Measurements from ENCODE around the gene DHRS11. TPM values are rescaled to one million over a fixed set of nuclear protein-coding genes. Genes with fewer than 3 reads are reported as not detected.
A peak's percentile ranks its signal among the peaks of the same experiment; 100 is the strongest.

The DHRS11 gene
- total RNA-seq, 2 experiments from 2014 or later, result 2.9 to 4.0 TPM

GRCh38 chr17:36583787-36584186, 7.9 kb upstream of the DHRS11 start:
- no peak overlapping the region for H3K27ac Mint-ChIP-seq
- Histone ChIP-seq H3K9me3 (ENCODE audit: control insufficient read depth in 1 of 2, insufficient read depth in 1 of 2, low read length in 2 of 2) (no peaks in the 10 kb centered on the region), H3K27me3 (ENCODE audit: control insufficient read depth in 1 of 2, insufficient read depth in 2 of 2, low read length in 2 of 2) (no peaks in the 10 kb centered on the region), H3K36me3 (ENCODE audit: insufficient read depth, low read length) (peaks cover 91% of the 10 kb centered on the region), H3K4me1 (ENCODE audit: insufficient read depth, low read length) (no peaks in the 10 kb centered on the region), H3K27ac (ENCODE audit: low read depth in 1 of 2, low read length in 2 of 2) (no peak overlapping the region), H3K4me3 (ENCODE audit: low read length) (no peak overlapping the region)
- no peak overlapping the region for H3K4me3 Mint-ChIP-seq
- peaks cover 4% of the 10 kb centered on the region for H3K4me1 Mint-ChIP-seq (ENCODE audit: low read depth)
- TF ChIP-seq, protein P1, sequence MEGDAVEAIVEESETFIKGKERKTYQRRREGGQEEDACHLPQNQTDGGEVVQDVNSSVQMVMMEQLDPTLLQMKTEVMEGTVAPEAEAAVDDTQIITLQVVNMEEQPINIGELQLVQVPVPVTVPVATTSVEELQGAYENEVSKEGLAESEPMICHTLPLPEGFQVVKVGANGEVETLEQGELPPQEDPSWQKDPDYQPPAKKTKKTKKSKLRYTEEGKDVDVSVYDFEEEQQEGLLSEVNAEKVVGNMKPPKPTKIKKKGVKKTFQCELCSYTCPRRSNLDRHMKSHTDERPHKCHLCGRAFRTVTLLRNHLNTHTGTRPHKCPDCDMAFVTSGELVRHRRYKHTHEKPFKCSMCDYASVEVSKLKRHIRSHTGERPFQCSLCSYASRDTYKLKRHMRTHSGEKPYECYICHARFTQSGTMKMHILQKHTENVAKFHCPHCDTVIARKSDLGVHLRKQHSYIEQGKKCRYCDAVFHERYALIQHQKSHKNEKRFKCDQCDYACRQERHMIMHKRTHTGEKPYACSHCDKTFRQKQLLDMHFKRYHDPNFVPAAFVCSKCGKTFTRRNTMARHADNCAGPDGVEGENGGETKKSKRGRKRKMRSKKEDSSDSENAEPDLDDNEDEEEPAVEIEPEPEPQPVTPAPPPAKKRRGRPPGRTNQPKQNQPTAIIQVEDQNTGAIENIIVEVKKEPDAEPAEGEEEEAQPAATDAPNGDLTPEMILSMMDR (IDR thresholded peaks at IDR 0.05), result no peak
- intact Hi-C loops (cut with DNase I, micrococcal nuclease), result no loop called here
- POLR2A ChIA-PET, result interaction anchor here (0.6 kb wide), 1 partner anchor 78 kb away, joined by 3 read pairs; no protein-coding TSS in a partner anchor
- H3K36me3 Mint-ChIP-seq (ENCODE audit: low read depth), result peaks cover 88% of the 10 kb centered on the region
- ATAC-seq (ENCODE audit: poor library complexity), result no peak
- CTCF ChIA-PET, result no interaction called here
- DNase-seq, result no peak
- no peaks in the 10 kb centered on the region for H3K27me3 Mint-ChIP-seq
- no peaks in the 10 kb centered on the region for H3K9me3 Mint-ChIP-seq

- Histone ChIP-seq H3K27ac (ENCODE audit: low read depth in 1 of 2, low read length in 2 of 2) (no peak overlapping the region), H3K27me3 (ENCODE audit: control insufficient read depth in 1 of 2, insufficient read depth in 2 of 2, low read length in 2 of 2) (no peaks in the 10 kb centered on the region), H3K9me3 (ENCODE audit: control insufficient read depth in 1 of 2, insufficient read depth in 1 of 2, low read length in 2 of 2) (no peaks in the 10 kb centered on the region), H3K36me3 (ENCODE audit: insufficient read depth, low read length) (peaks cover 78% of the 10 kb centered on the region), H3K4me1 (ENCODE audit: insufficient read depth, low read length) (peaks cover under 1% of the 10 kb centered on the region), H3K4me3 (ENCODE audit: low read length) (no peak overlapping the region)
- Mint-ChIP-seq H3K36me3 (ENCODE audit: low read depth) (peaks cover 88% of the 10 kb centered on the region), H3K27me3 (no peaks in the 10 kb centered on the region), H3K4me1 (ENCODE audit: low read depth) (peaks cover 15% of the 10 kb centered on the region), H3K4me3 (no peak overlapping the region), H3K27ac (no peak overlapping the region), H3K9me3 (no peaks in the 10 kb centered on the region)
- CTCF ChIA-PET, result interaction anchor here (1.2 kb wide), 1 partner anchor 16 kb away, joined by 3 read pairs; no protein-coding TSS in a partner anchor
- no peak for ATAC-seq (ENCODE audit: poor library complexity)
- DNase-seq, result no peak
- POLR2A ChIA-PET, result no interaction called here
- TF ChIP-seq, protein P1 (IDR thresholded peaks at IDR 0.05), result no peak
- intact Hi-C loops (cut with DNase I, micrococcal nuclease), result no loop called here
Observed at GRCh38 chr17:36586138-36586537, 5.5 kb upstream of the DHRS11 start.

DNA sequence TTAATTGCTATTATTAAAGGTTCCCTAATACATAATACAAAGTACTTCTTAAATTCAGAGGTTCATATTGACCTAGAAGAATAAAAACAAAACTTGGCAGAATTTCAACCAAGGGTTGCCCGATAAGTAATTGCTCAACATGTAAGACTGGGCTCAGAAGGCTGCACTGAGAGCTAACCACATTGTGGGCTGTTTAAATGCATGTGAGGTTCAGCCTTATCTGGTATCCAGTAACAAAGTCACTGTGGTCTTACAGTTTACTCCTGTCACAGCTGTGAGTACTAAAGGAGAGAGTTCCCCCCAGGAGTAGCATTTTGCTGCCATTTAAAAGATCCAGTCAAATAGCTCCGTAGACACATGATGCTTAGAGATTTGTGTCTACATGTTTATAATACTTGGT, 1.6 kb upstream of the DHRS11 start:
- CTCF ChIA-PET, result interaction anchor here (1.3 kb wide), 1 partner anchor 13 kb away, joined by 4 read pairs; no protein-coding TSS in a partner anchor
- POLR2A ChIA-PET, result interaction anchor here (0.8 to 1.4 kb wide), 2 partner anchors 11 to 104 kb away, joined by 3 read pairs; partner anchors contain the start of genes MRM1 and ZNHIT3
- DNase-seq, result no peak

More for the DNA sequence above, 1.6 kb upstream of the DHRS11 start:
- Histone ChIP-seq H3K36me3 (ENCODE audit: insufficient read depth, low read length) (peaks cover 43% of the 10 kb centered on the region), H3K9me3 (ENCODE audit: control insufficient read depth in 1 of 2, insufficient read depth in 1 of 2, low read length in 2 of 2) (no peaks in the 10 kb centered on the region), H3K4me1 (ENCODE audit: insufficient read depth, low read length) (peaks cover 18% of the 10 kb centered on the region), H3K27ac (ENCODE audit: low read depth in 1 of 2, low read length in 2 of 2) (no peak overlapping the region), H3K27me3 (ENCODE audit: control insufficient read depth in 1 of 2, insufficient read depth in 2 of 2, low read length in 2 of 2) (no peaks in the 10 kb centered on the region), H3K4me3 (ENCODE audit: low read length) (no peak overlapping the region)
- Mint-ChIP-seq H3K9me3 (no peaks in the 10 kb centered on the region), H3K27me3 (no peaks in the 10 kb centered on the region), H3K4me3 (peak overlapping the region; percentile 87), H3K27ac (peak overlapping the region; percentile 67), H3K4me1 (ENCODE audit: low read depth) (peaks cover 28% of the 10 kb centered on the region), H3K36me3 (ENCODE audit: low read depth) (peaks cover 57% of the 10 kb centered on the region)
- intact Hi-C loops (cut with DNase I, micrococcal nuclease), result loop anchor here (1.0 to 5.0 kb wide), 5 partner anchors 12 to 103 kb away; partner anchors contain the start of genes GGNBP2 (in 1 of the 2), MYO19 (in 1 of the 2), PIGW (in 1 of the 2) and ZNHIT3 (in 1 of the 2)
- ATAC-seq (ENCODE audit: poor library complexity), result no peak
- TF ChIP-seq, protein P1 (IDR thresholded peaks at IDR 0.05), result no peak
